ENCODE results near the gene CELSR1.

Gene CELSR1

GRCh38 chr22:46422896-46423295 lies 114.5 kb downstream of the CELSR1 start:
- TF ChIP-seq, protein P1, sequence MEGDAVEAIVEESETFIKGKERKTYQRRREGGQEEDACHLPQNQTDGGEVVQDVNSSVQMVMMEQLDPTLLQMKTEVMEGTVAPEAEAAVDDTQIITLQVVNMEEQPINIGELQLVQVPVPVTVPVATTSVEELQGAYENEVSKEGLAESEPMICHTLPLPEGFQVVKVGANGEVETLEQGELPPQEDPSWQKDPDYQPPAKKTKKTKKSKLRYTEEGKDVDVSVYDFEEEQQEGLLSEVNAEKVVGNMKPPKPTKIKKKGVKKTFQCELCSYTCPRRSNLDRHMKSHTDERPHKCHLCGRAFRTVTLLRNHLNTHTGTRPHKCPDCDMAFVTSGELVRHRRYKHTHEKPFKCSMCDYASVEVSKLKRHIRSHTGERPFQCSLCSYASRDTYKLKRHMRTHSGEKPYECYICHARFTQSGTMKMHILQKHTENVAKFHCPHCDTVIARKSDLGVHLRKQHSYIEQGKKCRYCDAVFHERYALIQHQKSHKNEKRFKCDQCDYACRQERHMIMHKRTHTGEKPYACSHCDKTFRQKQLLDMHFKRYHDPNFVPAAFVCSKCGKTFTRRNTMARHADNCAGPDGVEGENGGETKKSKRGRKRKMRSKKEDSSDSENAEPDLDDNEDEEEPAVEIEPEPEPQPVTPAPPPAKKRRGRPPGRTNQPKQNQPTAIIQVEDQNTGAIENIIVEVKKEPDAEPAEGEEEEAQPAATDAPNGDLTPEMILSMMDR (conservative IDR thresholded peaks at IDR 0.05; ENCODE audit: low read depth, low read length) = no peak
- no peak for DNase-seq (ENCODE audit: low read depth)
- H3K4me3 ChIP-seq (ENCODE audit: low read depth, low read length) = no peak overlapping the region

DNA sequence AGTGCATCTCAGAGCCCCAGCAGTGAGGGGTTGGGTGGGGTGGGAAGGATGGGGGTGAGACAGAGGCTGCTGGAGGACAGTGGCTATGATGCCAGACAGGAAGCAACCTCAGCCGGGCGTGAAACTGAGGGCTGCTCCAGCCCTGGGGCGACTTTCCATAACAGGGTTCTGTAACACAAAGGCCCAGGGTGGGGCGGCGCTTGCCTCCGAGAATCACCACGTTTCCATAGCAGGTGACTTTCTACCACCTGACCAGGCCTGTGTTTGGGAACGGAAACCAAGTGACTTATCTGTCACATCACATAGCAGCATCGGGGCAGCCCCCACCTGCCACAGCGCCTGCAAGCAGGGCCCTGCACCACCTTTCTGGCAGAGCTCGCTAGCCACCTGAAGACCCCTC lies 116.2 kb downstream of the CELSR1 start:
- TF ChIP-seq, protein P1 (conservative IDR thresholded peaks at IDR 0.05; ENCODE audit: low read depth, low read length) = no peak
- H3K4me3 ChIP-seq (ENCODE audit: low read depth, low read length) = no peak overlapping the region
- DNase-seq (ENCODE audit: low read depth) = no peak

DNA sequence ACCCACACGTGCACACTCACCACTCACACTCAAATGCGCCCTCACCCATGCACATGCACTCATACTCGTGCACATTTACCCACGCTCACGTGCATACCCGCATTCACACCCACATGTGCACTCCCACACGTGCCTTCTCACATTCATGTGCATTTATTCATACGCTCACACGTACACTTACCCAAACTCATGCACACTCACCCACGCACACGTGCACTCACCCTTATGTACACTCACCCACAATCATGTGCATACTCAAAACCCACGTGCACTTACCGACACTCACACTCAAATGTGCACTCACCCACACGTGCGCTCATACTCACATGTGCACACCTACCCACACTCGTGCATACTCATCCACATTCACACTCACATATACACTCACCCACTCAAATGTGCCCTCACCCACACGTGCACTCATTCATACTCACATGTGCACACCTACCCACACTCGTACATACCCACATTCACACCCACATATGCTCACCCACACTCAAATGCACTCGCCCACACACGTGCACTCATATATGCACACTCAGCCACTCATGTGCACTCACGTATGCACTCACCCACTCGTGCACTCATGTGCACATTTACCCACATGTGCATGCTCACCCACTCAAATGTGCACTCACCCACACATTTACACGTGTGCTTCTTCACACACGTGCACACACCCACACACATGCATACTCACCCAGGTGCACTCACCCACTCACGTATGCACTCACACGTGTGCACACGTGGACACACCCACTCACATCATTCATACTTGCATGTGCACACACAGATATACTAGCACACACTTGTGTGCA lies 117.5 kb downstream of the CELSR1 start:
- DNase-seq (ENCODE audit: low read depth) = no peak
- TF ChIP-seq, protein P1 (conservative IDR thresholded peaks at IDR 0.05; ENCODE audit: low read depth, low read length) = no peak
- H3K4me3 ChIP-seq (ENCODE audit: low read depth, low read length) = no peak overlapping the region

- H3K4me3 ChIP-seq (ENCODE audit: low read depth, low read length) = no peak overlapping the region
- DNase-seq (ENCODE audit: low read depth) = no peak
- TF ChIP-seq, protein P1 (conservative IDR thresholded peaks at IDR 0.05; ENCODE audit: low read depth, low read length) = no peak
These were observed 118.6 kb downstream of the CELSR1 start for GRCh38 chr22:46418827-46419226.

GRCh38 chr22:46417769-46418168 lies 119.7 kb downstream of the CELSR1 start:
- TF ChIP-seq, protein P1 (conservative IDR thresholded peaks at IDR 0.05; ENCODE audit: low read depth, low read length) = no peak
- no peak for DNase-seq (ENCODE audit: low read depth)
- no peak overlapping the region for H3K4me3 ChIP-seq (ENCODE audit: low read depth, low read length)

DNA sequence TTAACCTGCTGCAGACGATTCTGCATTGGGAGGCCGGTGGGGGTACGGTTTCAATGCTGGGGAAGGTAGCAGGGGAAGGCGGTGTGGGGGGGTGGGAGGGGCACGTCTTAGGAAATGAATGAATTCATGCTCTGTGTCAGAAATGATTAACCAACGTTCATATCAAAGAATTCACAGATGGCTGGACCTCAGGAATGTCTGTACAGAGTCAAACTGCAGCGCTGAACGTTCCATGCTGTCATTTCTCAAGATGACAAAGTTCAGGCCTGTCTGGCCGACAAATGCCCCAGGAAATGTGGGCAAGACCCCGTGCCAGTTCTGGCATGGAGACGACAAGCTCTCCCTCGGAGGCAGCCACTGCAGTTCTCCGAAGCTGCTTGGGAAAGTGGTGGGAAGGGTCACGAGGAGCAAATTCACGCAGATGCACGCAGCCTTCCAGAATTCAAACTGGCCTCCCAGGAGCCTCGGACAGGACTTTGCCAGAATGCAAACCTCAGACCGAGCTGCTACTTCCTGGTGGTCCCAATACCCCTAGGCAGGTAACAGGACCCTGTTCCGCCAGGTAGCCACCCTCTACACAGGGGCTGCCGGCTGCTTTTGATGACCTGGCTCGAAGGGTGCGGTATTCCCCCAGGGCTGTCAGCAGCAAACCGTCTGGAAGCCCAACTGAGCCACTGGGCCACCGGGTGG lies 120.4 kb downstream of the CELSR1 start:
- TF ChIP-seq, protein P1 (conservative IDR thresholded peaks at IDR 0.05; ENCODE audit: low read depth, low read length) = no peak
- H3K4me3 ChIP-seq (ENCODE audit: low read depth, low read length) = no peak overlapping the region
- DNase-seq (ENCODE audit: low read depth) = no peak

Measured in choroid plexus epithelial cell (primary cell).